ENCODE data around the gene ARMH1.

Gene ARMH1

DNA sequence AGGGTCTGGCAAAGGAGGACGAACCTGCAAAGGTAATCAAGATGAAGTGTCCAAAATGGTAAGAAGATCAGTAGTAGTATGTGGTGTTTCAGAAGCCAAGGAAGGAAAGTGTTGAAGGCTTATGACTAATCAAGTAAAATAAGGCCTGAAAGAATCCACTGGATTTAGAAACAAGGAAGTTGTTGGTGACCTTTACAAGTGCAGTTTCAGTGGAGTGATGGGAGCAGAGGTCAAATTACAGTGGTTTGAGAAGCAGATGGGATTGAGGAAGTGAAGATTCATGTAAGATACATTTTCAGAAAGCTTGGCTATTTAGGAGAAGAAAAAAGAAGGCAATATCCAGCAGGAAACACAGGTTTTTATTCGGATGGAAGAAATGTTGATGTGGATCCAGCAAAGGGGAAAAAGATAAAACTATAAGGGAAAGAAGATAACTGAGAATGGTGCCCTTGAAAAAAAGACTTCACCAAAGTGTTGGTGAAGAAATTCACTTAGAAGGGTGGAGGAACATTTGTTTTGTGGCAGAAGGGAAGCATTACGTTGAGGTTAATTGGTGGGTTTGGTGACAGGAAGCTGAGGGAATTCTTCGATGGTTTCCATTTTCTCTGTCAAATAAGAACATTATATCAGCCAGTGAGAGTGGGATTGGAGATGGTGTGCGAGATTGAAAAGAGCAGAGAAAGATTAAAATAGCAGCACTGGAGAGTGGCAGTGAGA lies 2.1 kb downstream of the ARMH1 start:
- TF ChIP-seq, protein P1, sequence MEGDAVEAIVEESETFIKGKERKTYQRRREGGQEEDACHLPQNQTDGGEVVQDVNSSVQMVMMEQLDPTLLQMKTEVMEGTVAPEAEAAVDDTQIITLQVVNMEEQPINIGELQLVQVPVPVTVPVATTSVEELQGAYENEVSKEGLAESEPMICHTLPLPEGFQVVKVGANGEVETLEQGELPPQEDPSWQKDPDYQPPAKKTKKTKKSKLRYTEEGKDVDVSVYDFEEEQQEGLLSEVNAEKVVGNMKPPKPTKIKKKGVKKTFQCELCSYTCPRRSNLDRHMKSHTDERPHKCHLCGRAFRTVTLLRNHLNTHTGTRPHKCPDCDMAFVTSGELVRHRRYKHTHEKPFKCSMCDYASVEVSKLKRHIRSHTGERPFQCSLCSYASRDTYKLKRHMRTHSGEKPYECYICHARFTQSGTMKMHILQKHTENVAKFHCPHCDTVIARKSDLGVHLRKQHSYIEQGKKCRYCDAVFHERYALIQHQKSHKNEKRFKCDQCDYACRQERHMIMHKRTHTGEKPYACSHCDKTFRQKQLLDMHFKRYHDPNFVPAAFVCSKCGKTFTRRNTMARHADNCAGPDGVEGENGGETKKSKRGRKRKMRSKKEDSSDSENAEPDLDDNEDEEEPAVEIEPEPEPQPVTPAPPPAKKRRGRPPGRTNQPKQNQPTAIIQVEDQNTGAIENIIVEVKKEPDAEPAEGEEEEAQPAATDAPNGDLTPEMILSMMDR (IDR thresholded peaks at IDR 0.05), result no peak

DNA sequence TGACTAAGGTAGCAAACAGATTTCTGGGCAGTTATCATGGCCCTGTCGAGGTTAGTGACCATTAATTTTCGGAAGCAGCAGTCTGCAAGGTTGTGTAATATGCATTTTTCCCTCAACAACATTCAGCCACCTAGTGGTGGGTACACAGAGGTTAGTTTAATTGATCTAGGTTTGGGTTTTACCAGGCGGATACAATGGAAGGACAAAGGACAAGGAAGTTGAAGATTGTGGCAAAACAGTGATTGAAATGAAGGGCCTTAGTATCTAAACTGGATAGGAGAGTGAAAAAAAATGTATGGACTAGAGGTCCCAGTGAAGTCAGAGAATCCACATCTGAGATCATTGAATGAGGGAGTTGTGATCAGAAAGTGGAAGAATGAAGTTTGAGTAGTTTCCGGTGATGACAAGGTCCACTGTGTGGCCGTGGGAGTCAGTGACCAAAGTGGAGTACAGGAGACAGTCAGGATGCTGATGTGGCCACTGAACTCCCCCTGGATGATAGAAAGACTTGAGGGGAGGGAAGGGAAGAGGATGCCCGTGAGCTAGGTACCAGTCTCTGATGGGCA lies 2.8 kb downstream of the ARMH1 start:
- TF ChIP-seq, protein P1 (IDR thresholded peaks at IDR 0.05), result peak; percentile 54

DNA sequence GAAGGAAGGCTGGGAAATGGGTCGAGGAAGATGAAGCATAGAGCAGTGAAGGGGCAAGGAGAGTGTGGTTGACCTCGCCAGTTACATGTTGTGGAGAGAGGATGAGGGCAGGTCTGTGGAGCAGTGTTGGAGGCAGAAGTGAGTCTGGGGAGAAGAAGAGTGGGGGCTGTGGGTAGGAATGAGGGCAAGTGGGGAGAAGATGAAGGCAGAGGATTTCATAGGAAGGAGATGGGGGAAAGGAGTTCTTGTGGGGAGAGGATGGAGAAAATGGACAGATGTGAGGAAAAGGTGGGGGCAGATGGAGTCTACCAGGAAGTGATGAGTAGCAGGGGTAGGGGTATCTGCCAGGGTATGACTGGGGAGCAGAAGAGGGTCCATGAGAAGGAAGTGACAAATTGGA lies 3.6 kb downstream of the ARMH1 start:
- TF ChIP-seq, protein P1 (IDR thresholded peaks at IDR 0.05), result no peak

DNA sequence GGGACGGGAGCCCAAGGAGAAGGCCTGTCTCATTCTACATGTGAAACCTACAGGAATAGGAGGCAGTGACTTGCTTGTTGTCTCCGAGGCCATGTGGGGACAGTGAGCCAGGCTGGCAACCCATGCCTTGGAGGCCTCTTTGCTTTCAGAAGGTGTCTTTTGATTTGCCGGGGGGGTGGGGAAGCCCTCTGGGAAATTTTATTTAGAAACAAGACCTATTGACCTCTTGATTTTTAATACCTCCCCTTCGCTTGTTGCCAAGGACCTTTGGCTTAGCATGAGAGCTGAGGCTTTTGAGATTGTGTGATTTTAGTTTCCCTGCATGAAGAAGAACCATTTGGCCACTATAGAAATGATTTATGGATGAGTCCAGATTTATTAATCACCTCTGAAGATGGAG lies 4.1 kb downstream of the ARMH1 start:
- TF ChIP-seq, protein P1 (IDR thresholded peaks at IDR 0.05), result no peak

DNA sequence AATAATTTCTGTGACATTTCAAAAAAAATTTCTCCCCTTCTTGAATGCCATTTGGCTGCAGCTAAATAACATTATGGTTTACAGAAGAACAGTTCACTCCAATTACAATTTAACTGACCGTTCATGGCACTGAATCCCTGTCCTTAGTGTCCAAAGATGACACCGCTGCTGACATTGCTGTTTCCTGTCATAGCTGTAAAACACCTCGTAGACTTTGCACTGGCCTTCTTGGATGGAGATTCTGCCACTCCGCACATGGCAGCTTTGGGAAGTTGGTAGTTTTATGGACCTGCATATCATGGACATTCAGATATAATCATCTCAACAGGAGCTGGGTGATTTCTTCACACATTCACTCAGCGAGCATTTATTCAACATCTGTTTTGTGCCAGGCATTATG lies 5.0 kb downstream of the ARMH1 start:
- TF ChIP-seq, protein P1 (IDR thresholded peaks at IDR 0.05), result no peak

DNA sequence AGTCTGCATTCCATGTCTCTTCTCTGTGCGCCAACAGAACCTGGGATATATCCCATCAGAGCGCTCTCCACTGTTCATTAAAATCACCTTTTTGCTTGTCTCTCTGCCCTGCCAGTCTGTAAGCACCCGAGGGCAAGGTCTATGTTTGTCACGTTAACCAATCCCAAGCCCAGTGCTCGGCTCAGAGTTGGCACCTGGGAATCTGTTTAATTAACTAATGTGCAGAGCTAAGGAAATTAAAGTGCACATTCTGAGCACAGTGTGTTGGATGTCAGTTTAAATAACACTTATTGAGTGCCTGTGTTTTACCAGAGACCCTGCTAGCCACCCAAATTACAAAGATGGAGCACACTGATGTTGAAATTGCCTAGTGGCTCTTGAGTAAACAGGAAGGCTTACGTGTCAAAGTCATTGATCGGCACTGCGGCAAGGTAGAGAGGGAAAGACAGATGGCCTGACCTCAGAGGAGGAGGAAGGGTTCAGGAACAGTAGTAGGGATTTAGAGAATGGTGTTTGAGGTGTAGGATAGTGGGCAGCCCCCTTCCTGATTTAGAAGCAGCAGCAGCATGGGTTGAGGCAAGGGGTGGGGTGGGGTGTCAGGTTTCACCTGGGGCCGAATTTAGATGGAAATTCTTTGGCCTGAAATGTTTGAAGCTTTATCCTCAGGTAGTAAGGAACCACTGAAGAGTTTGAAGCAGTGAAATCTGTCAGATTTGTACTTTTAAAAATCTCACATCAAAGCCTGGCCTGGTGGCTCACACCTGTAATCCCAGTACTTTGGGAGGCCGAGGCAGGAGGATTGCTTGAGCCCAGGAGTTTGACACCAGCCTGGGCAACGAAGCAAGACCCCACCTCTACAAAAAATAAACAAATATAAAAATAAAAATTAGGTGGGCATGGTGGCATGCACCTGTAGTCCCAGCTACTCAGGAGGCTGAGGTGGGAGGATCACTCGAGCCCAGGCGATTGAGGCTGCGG lies 7.7 kb downstream of the ARMH1 start:
- TF ChIP-seq, protein P1 (IDR thresholded peaks at IDR 0.05), result no peak

DNA sequence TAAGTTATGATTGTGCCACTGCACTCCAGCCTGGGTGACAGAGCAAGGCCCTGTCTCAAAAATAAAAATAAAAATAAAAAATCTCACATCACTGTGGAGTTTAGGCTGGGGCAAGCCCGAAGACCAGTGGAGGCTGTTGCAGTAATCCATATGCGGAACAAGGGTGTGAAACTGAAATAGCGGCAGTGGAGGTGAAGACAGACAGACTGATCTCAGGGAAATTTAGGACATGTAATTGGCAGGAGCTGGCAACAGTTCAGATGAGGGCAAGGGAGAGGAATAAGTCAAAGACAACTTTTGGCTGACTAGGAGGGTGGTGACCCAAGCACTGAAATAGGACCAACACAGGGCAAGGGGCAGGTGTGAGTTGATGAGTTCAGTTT lies 8.4 kb downstream of the ARMH1 start:
- TF ChIP-seq, protein P1 (IDR thresholded peaks at IDR 0.05), result no peak
